Activated effector memory CD4-positive, alpha-beta T cell treated with Interleukin-2 at 50 U/mL for 16 hours (primary cell): Measurements from ENCODE around the gene ACSL4.
"Not testable (repeated sequence)": the region's sequence is repeated elsewhere in the genome, so short reads cannot be mapped to it uniquely, and the experiment has no call there.

Experiments used
- DNase-seq: peaks from one replicate; pipeline ENCODE4 v3.0.0-alpha.2; 2020

The ACSL4 gene

GRCh38 chrX:109724971-109725370 is 8.1 kb downstream of the ACSL4 start:
- DNase-seq: not testable (repeated sequence)

GRCh38 chrX:109720947-109721346 is 12.1 kb downstream of the ACSL4 start:
- DNase-seq: no peak

GRCh38 chrX:109719264-109719663 is 13.8 kb downstream of the ACSL4 start:
- no peak for DNase-seq

- DNase-seq: no peak
Observed at GRCh38 chrX:109716431-109717028, 16.5 kb downstream of the ACSL4 start.

GRCh38 chrX:109714340-109714958 is 18.6 kb downstream of the ACSL4 start:
- DNase-seq: no peak

GRCh38 chrX:109710181-109710580 is 22.9 kb downstream of the ACSL4 start:
- DNase-seq: no peak

GRCh38 chrX:109709129-109709631 is 23.9 kb downstream of the ACSL4 start:
- DNase-seq: no peak

- no peak for DNase-seq
Observed at GRCh38 chrX:109707720-109708119, 25.3 kb downstream of the ACSL4 start.

GRCh38 chrX:109707319-109707718 is 25.7 kb downstream of the ACSL4 start:
- no peak for DNase-seq

GRCh38 chrX:109704563-109704962 is 28.5 kb downstream of the ACSL4 start:
- DNase-seq: no peak

- no peak for DNase-seq
Observed at GRCh38 chrX:109697855-109698254, 35.2 kb downstream of the ACSL4 start.

- no peak for DNase-seq
Observed at GRCh38 chrX:109696146-109696740, 36.8 kb downstream of the ACSL4 start.

- no peak for DNase-seq
Observed at GRCh38 chrX:109695637-109696036, 37.4 kb downstream of the ACSL4 start.

GRCh38 chrX:109691752-109692151 is 41.3 kb downstream of the ACSL4 start:
- DNase-seq: no peak

- no peak for DNase-seq
Observed at GRCh38 chrX:109691277-109691676, 41.8 kb downstream of the ACSL4 start.

GRCh38 chrX:109687903-109688302 is 45.2 kb downstream of the ACSL4 start:
- no peak for DNase-seq

GRCh38 chrX:109685656-109686078 is 47.4 kb downstream of the ACSL4 start:
- no peak for DNase-seq

- no peak for DNase-seq
Observed at GRCh38 chrX:109684136-109684535, 48.9 kb downstream of the ACSL4 start.

GRCh38 chrX:109681475-109682081 is 51.5 kb downstream of the ACSL4 start:
- DNase-seq: no peak

GRCh38 chrX:109679820-109680219 is 53.2 kb downstream of the ACSL4 start:
- no peak for DNase-seq

GRCh38 chrX:109672239-109672638 is 60.8 kb downstream of the ACSL4 start:
- no peak for DNase-seq

- not testable (repeated sequence) for DNase-seq
Observed at GRCh38 chrX:109671170-109671569, 61.9 kb downstream of the ACSL4 start.

- DNase-seq: no peak
Observed at GRCh38 chrX:109667986-109668385, 65.1 kb downstream of the ACSL4 start.
